Hindlimb muscle (tissue), 1 donor: ENCODE results near the gene RFC4. TPM values are rescaled to one million over a fixed set of nuclear protein-coding genes. Genes with fewer than 3 reads are reported as not detected.
A peak's percentile ranks its signal among the peaks of the same experiment; 100 is the strongest.
"Not testable (repeated sequence)": the region's sequence is repeated elsewhere in the genome, so short reads cannot be mapped to it uniquely, and the experiment has no call there.

ENCODE experiments used
- DNase-seq: peaks from one replicate; pipeline ENCODE4 v3.0.0-alpha.2; 2013
- polyA plus RNA-seq: library from polyadenylated mRNA; unstranded; fragments of 120-200 nt; gene quantifications from one replicate; pipeline ENCODE4 v1.2.1, GENCODE V29; 2013; ENCODE audit not compliant: insufficient read length

Gene RFC4
- 20.7 TPM for polyA plus RNA-seq

GRCh38 chr3:186806089-186807055 lies at the start of gene RFC4:
Gene RFC4 (minus strand): TSS chr3:186806482. CDS start chr3:186804713, 1,769 bp downstream.
- peak; percentile 88 for DNase-seq

DNA sequence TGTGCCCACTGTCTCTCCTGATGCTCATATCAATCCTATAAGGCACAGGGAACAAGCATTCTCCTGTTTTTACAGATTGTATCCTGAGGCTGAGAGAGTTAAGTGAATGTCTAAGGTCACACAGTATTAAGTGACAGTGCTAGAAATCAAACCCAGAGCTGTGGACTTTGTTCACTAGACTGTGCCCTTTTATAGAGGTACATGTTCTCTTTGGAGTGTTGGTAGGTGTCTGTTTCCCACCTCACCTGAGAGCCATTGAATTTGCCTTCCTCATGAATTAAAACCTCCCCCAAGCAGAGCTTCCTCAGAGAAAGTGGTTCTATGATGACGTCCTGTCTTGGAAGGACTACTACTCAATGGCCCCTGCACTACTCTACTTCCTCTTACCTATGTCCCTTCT lies 48.7 kb upstream of the RFC4 start:
- no peak for DNase-seq

GRCh38 chr3:186854146-186854545 lies 47.9 kb upstream of the RFC4 start:
- no peak for DNase-seq

DNA sequence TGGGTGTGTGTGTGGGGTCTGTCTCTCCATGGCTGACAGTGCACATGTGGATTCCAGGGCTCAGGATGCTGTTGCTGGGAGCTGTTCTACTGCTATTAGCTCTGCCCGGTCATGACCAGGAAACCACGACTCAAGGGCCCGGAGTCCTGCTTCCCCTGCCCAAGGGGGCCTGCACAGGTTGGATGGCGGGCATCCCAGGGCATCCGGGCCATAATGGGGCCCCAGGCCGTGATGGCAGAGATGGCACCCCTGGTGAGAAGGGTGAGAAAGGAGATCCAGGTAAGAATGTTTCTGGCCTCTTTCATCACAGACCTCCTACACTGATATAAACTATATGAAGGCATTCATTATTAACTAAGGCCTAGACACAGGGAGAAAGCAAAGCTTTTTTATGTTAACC lies 46.7 kb upstream of the RFC4 start:
- no peak for DNase-seq

- DNase-seq, result not testable (repeated sequence)
Observed at GRCh38 chr3:186851835-186852234, 45.6 kb upstream of the RFC4 start.

DNA sequence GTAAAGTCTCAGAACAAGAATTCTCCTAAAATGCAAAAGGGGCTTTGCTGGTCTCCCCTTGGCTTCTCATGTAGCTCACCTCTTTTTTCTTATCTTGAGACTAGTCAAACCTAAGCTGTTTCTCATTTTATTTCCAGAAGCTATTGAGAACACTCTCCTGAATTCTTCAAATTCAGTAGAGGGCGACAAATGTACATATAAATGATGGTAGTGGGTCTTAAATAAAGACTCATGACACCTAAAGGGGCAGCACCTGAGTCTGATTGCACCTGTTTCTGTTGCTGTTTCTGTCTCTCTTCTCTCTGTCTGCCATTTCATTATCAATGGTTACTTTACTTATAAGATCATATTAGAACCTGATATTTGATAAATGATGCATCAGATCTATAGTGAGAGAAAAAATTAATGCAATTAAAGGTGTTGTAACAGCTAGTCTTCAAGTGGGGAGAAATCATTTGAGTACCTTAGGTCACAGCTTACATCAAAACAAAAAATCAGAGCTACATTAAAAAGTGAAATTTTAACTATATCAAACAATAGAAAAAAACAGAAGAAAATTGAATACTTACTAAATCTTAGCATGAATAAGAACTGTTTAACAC lies 43.2 kb upstream of the RFC4 start:
- no peak for DNase-seq

GRCh38 chr3:186847437-186847836 lies 41.2 kb upstream of the RFC4 start:
- DNase-seq, result no peak

GRCh38 chr3:186845756-186846155 lies 39.5 kb upstream of the RFC4 start:
- DNase-seq, result no peak

GRCh38 chr3:186844908-186845307 lies 38.6 kb upstream of the RFC4 start:
- no peak for DNase-seq

DNA sequence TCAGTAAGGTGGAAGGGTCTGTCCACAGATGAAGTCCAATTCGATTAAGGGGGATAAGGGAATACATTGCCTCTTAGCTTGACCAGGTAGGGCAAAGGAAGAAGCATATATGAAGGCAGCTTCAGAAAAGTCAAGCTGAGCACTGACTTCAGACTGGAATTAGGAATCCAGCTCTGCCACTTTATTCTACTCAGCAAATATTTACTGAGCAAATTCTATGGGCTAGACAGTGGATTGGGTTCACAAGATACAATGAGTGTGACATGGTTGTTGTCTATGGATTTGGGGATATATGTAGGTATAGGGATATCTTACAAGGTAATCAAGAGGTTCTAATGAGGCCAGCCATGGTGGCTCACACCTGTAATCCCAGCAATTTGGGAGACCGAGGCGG lies 36.8 kb upstream of the RFC4 start:
- DNase-seq, result no peak

GRCh38 chr3:186842426-186843038 lies 36.2 kb upstream of the RFC4 start, which contains the start of gene ADIPOQ:
Gene ADIPOQ (plus strand): TSS chr3:186842710. CDS start chr3:186853059, 10,349 bp downstream.
- no peak for DNase-seq

- DNase-seq, result no peak
Observed at GRCh38 chr3:186841620-186842019, 35.3 kb upstream of the RFC4 start.

DNA sequence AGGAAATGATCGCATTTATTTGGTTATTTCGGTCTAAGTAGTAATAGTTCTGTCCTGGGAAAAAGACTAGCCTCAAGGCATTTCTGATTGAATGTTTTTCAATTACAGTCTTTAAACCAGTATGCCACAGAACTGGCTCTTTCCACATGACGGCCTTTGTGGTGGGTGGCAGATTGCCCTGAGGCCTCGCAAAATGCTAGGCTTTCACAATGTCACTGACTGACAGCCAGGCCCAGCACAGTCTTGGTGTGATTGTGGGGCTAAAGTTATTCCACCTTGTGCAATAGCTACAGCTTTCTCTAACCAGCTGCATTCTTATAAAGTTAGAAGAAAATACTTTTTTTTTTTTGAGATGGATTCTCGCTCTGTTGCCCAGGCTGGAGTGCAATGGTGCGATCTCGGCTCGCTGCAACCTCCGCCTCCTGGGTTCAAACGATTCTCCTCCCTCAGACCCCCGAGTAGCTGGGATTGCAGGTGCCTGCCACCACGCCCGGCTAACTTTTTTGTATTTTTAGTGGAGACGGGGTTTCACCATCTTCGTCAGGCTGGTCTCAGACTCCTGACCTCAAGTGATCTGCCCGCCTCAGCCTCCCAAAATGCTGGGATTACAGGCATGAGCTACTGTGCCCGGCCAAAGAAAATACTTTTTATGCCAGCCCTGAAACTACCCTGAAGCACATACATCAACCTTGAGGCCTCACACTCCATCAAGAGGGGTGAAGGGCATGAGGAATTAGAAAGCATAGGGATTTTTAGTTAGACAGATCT lies 33.8 kb upstream of the RFC4 start:
- DNase-seq, result no peak

DNA sequence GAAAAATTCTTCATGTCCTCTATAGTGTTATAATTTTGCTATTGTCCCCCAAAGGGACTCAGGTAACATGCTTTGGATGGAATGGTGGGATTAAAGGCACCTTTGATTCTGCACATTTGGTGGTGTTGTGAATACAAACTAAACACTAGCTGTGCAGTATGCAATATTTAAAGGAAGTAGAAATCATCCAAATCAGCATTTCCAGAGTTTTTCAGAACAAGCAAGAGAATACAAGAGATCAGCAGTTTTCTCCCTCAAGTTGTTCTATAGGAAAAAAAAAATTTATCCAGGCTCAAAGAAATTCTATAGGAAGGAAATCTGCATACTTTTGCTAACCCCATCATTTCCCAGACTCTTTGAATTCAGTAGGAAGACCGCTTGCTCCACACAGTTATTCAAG lies 26.0 kb upstream of the RFC4 start:
- DNase-seq, result no peak

DNA sequence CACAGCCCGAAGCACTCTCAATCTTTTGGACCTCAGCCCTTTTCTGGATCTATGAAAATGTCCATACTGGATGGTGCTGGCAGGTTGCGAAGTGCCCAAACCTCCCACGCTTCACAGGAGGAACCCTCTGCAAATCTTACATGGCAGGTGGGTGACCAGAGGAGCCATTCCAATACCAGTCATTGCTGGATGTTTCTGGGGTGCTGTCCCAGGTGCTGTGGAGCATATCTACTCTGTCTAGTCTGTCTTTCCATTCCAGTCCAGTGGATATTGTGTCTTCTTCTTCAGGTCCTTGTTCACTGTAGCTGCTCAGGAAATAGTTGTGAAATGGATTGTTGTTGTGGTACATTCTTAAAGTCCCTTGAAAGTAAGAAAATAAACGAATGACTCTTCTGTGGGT lies 25.5 kb upstream of the RFC4 start:
- DNase-seq, result no peak

- DNase-seq, result no peak
Observed at GRCh38 chr3:186828340-186828739, 22.1 kb upstream of the RFC4 start.

- peak; percentile 86 for DNase-seq
Observed at GRCh38 chr3:186826976-186827857, 20.9 kb upstream of the RFC4 start.

- DNase-seq, result no peak
Observed at GRCh38 chr3:186826410-186826975, 20.2 kb upstream of the RFC4 start.

DNA sequence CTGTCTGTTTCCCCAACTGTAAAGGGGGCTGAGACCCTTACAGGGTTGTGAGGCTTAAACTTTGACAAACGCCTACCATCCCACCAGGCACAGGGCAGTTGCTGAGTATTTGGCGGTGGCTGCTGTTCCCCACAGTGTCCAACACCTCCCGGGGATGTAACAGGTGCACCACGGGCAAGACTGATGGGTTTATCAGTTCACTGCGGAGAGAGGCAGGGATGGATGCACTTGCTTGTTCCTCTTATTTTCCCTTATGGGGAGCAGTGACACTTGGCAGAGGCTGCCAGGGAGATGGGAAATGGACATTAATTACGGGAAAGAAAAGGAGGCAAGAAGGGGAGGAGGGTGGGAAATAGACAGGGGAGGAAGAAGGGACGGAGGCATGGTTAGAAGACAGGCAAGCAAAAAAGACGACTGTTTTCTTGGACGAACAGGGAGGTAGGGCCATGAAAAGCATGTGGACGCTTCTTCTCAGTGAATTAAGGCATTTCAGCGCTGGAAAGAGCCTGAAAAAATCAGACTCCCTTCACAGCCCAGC lies 19.7 kb upstream of the RFC4 start:
- no peak for DNase-seq

GRCh38 chr3:186825294-186825821 lies 19.1 kb upstream of the RFC4 start:
- DNase-seq, result no peak
